H1 (cell line): ENCODE data around the gene SPOCK2. TPM values are rescaled to one million over a fixed set of nuclear protein-coding genes. Genes with fewer than 3 reads are reported as not detected.

Experiments used
- CTCF ChIA-PET: fragments of 300-600 bp; sonication (Branson Sonifier 250); formaldehyde crosslinking; loops from one replicate; lab custom pipeline; 2021; ENCODE audit not compliant: partially characterized antibody; lab: Charles Lee
- POLR2A ChIA-PET: fragments of 300-600 bp; sonication (Branson Sonifier 250); formaldehyde crosslinking; loops from one replicate; lab custom pipeline; 2021; ENCODE audit warnings: inconsistent platforms; ENCODE audit not compliant: partially characterized antibody; lab: Charles Lee
- DNase-seq, 2 experiments: peaks; one replicate each; pipeline versions ENCODE4 v3.0.0 to v3.0.0-alpha.2; 2010 to 2022; ENCODE audit warnings: low spot score in 2 of 2, low read depth in 1 of 2, mixed read lengths in 1 of 2
- FAIRE-seq: peaks from 2 replicates; lab custom pipeline; 2011; peaks lifted over from hg19 to GRCh38; lab: Jason Lieb, UNC
- H2AFZ ChIP-seq: 2 replicates; pipeline ENCODE4 v1.8.1; 2012; ENCODE audit warnings: low read length, inconsistent platforms
- H2AK5ac ChIP-seq: 2 replicates; pipeline ENCODE4 v1.6.1; 2013; ENCODE audit warnings: low read depth, low read length
- H2BK120ac ChIP-seq: replicated peaks from 2 replicates; pipeline ENCODE3; 2013; ENCODE audit warnings: low read depth, low read length, inconsistent platforms
- H2BK12ac ChIP-seq: 2 replicates; pipeline ENCODE4 v1.6.1; 2013; ENCODE audit warnings: low read depth, low read length
- H2BK15ac ChIP-seq: 2 replicates; pipeline ENCODE4 v1.6.1; 2013; ENCODE audit warnings: low read length
- H2BK20ac ChIP-seq: 2 replicates; pipeline ENCODE4 v1.6.1; 2013; ENCODE audit warnings: low read length
- H2BK5ac ChIP-seq: 2 replicates; pipeline ENCODE4 v1.6.1; 2013; ENCODE audit warnings: low read depth, low read length
- H3K14ac ChIP-seq: 2 replicates; pipeline ENCODE4 v1.6.1; 2013; ENCODE audit warnings: inconsistent platforms; ENCODE audit not compliant: insufficient read length
- H3K18ac ChIP-seq: 2 replicates; pipeline ENCODE4 v1.6.1; 2013; ENCODE audit warnings: low read length; ENCODE audit errors: extremely low read depth
- H3K23ac ChIP-seq: 2 replicates; pipeline ENCODE4 v1.6.1; 2013; ENCODE audit warnings: inconsistent platforms; ENCODE audit not compliant: insufficient read length
- H3K23me2 ChIP-seq: 2 replicates; pipeline ENCODE4 v1.6.1; 2013; ENCODE audit warnings: low read depth, low read length
- H3K27ac ChIP-seq: 2 replicates; pipeline ENCODE4 v1.6.1; 2011; ENCODE audit warnings: low read depth, low read length, inconsistent platforms
- H3K27me3 ChIP-seq, 4 experiments: replicated peaks in 1 of 4; 1 replicate in 1 of 4; 2 replicates in 3 of 4; pipeline versions ENCODE4 v1.6.1 to v1.8.1; 2011 to 2013; ENCODE audit warnings: low read length in 3 of 4, mild to moderate bottlenecking in 3 of 4, inconsistent platforms in 2 of 4, mixed read lengths in 2 of 4, moderate library complexity in 1 of 4; ENCODE audit not compliant: control insufficient read depth in 3 of 4, insufficient read depth in 3 of 4; ENCODE audit errors: extremely low read depth in 1 of 4
- H3K36me3 ChIP-seq, 4 experiments: 2 replicates each; pipeline versions ENCODE4 v1.6.1 to v1.8.1; 2011 to 2013; ENCODE audit warnings: mild to moderate bottlenecking in 4 of 4, low read length in 3 of 4, moderate library complexity in 2 of 4, control low read depth in 1 of 4, inconsistent platforms in 1 of 4; ENCODE audit not compliant: insufficient read depth in 4 of 4, control insufficient read depth in 2 of 4
- H3K4ac ChIP-seq: replicated peaks from 2 replicates; pipeline ENCODE3; 2013; ENCODE audit warnings: low read length, low read depth, mixed read lengths, inconsistent platforms; ENCODE audit not compliant: insufficient read length
- H3K4me1 ChIP-seq, 4 experiments: replicated peaks in 1 of 4; 1 replicate in 1 of 4; 2 replicates in 3 of 4; pipeline versions ENCODE4 v1.6.1 to v1.8.1; 2011 to 2013; ENCODE audit warnings: low read length in 3 of 4, inconsistent platforms in 2 of 4, mixed read lengths in 1 of 4; ENCODE audit not compliant: insufficient read depth in 4 of 4, control insufficient read depth in 3 of 4
- H3K4me2 ChIP-seq, 2 experiments: 2 replicates each; pipeline versions ENCODE4 v1.6.1 to v1.8.1; 2011 to 2013; ENCODE audit warnings: low read depth in 2 of 2, low read length in 2 of 2, control low read depth in 1 of 2, inconsistent platforms in 1 of 2, mild to moderate bottlenecking in 1 of 2; ENCODE audit not compliant: insufficient read depth in 1 of 2
- H3K4me3 ChIP-seq, 4 experiments: fragments of 200-600, 300-600 bp in 1 of 4; sonication (generic), shearing (Covaris generic), sonication (Bioruptor Twin) in 1 of 4; 2 replicates each; pipeline versions ENCODE4 v1.5.1 to v1.8.1; 2011 to 2016; ENCODE audit warnings: low read length in 4 of 4, low read depth in 3 of 4, control low read depth in 2 of 4, inconsistent platforms in 2 of 4, mild to moderate bottlenecking in 2 of 4, mixed read lengths in 1 of 4, moderate library complexity in 1 of 4; ENCODE audit not compliant: insufficient read depth in 2 of 4; ENCODE audit errors: extremely low read depth in 1 of 4
- H3K56ac ChIP-seq: replicated peaks from 2 replicates; pipeline ENCODE3; 2013; ENCODE audit warnings: low read depth, mild to moderate bottlenecking, mixed read lengths, low read length, inconsistent platforms; ENCODE audit not compliant: insufficient read length
- H3K79me1 ChIP-seq: 2 replicates; pipeline ENCODE4 v1.6.1; 2013; ENCODE audit warnings: low read depth, low read length, control low read depth
- H3K79me2 ChIP-seq, 2 experiments: 2 replicates each; pipeline versions ENCODE4 v1.6.1 to v1.8.1; 2012 to 2013; ENCODE audit warnings: low read length in 2 of 2, mild to moderate bottlenecking in 2 of 2, inconsistent platforms in 1 of 2; ENCODE audit not compliant: insufficient read depth in 2 of 2, control insufficient read depth in 1 of 2
- H3K9ac ChIP-seq, 4 experiments: replicated peaks in 1 of 4; 1 replicate in 1 of 4; 2 replicates in 3 of 4; pipeline versions ENCODE4 v1.6.1 to v1.8.1; 2011 to 2013; ENCODE audit warnings: low read depth in 3 of 4, low read length in 3 of 4, control low read depth in 2 of 4, mild to moderate bottlenecking in 2 of 4, moderate library complexity in 2 of 4, inconsistent platforms in 1 of 4; ENCODE audit errors: extremely low read depth in 1 of 4
- H3K9me3 ChIP-seq, 2 experiments: 2 replicates each; pipeline versions ENCODE4 v1.6.1 to v1.8.1; 2012 to 2013; ENCODE audit warnings: mild to moderate bottlenecking in 2 of 2, moderate library complexity in 2 of 2, control low read depth in 1 of 2, inconsistent platforms in 1 of 2, low read depth in 1 of 2, low read length in 1 of 2, mixed read lengths in 1 of 2; ENCODE audit not compliant: insufficient read depth in 2 of 2
- H4K20me1 ChIP-seq, 2 experiments: replicated peaks in 1 of 2; 2 replicates each; pipeline versions ENCODE3 to v1.8.1; 2011 to 2013; ENCODE audit warnings: inconsistent platforms in 2 of 2, low read length in 2 of 2, mild to moderate bottlenecking in 1 of 2; ENCODE audit not compliant: insufficient read depth in 2 of 2, control insufficient read depth in 1 of 2
- H4K5ac ChIP-seq: 2 replicates; pipeline ENCODE4 v1.6.1; 2013; ENCODE audit warnings: low read length, low read depth, mixed read lengths, inconsistent platforms; ENCODE audit not compliant: insufficient read length
- H4K8ac ChIP-seq: 2 replicates; pipeline ENCODE4 v1.8.0; 2013; ENCODE audit warnings: mild to moderate bottlenecking, moderate library complexity, low read length, inconsistent platforms; ENCODE audit not compliant: insufficient read depth; ENCODE audit errors: extremely low read depth
- H4K91ac ChIP-seq: replicated peaks from 2 replicates; pipeline ENCODE3; 2013; ENCODE audit warnings: low read length, mixed read lengths, inconsistent platforms; ENCODE audit not compliant: insufficient read length
- E2F6 ChIP-seq: IDR thresholded peaks from 2 replicates; pipeline ENCODE4 v1.6.1; 2012; ENCODE audit warnings: inconsistent platforms
- EGR1 ChIP-seq: IDR thresholded peaks from 2 replicates; pipeline ENCODE4 v1.6.1; 2011; ENCODE audit warnings: low read depth, low read length, borderline replicate concordance
- EP300 ChIP-seq, 2 experiments: IDR thresholded peaks; 1 replicate in 1 of 2; 2 replicates in 1 of 2; pipeline ENCODE4 v1.6.1; 2011 to 2012; ENCODE audit warnings: low read depth in 2 of 2, low read length in 2 of 2, mild to moderate bottlenecking in 2 of 2, borderline replicate concordance in 1 of 2, inconsistent platforms in 1 of 2, moderate library complexity in 1 of 2
- SUZ12 ChIP-seq: fragments of 200-600 bp; sonication (generic); IDR thresholded peaks from 2 replicates; pipeline ENCODE4 v1.6.1; 2012; ENCODE audit warnings: mild to moderate bottlenecking, inconsistent platforms, low read length, moderate library complexity, mixed read lengths
- WGBS, 2 experiments: shearing (Covaris generic) in 1 of 2; methylation state at CpG; one replicate each; pipeline versions ENCODE4 v1.1.6 to v1.1.7; 2013 to 2015; ENCODE audit warnings: low lambda C conversion rate in 2 of 2, mixed read lengths in 2 of 2, inconsistent platforms in 1 of 2, low coverage in 1 of 2, missing lambda C conversion rate in 1 of 2; ENCODE audit not compliant: insufficient replicate concordance in 2 of 2, insufficient coverage in 1 of 2, insufficient read length in 1 of 2; ENCODE audit errors: extremely low coverage in 1 of 2, missing lambda C conversion rate in 1 of 2; 5-methylcytosine and 5-hydroxymethylcytosine counted together
- polyA plus RNA-seq, 7 experiments: library from polyadenylated mRNA; depleted of rRNA in 3 of 7; stranded (reverse) in 5 of 7; unstranded in 2 of 7; fragments of >200 nt in 5 of 7; fragments of 200-250 nt in 2 of 7; gene quantifications; 1 replicate in 5 of 7; 2 replicates in 1 of 7; 4 replicates in 1 of 7; pipeline versions ENCODE4 v1.2.1 to v1.2.3, GENCODE V29; 2011 to 2013; ENCODE audit warnings: missing spikeins in 2 of 7, mixed read lengths in 2 of 7
- total RNA-seq: library from RNA; stranded (reverse); fragmentation: NEBNext Ultra II Directional; extraction: Animal tissue kit (Norgen Biotek cat#: 25700); gene quantifications from 2 replicates; pipeline ENCODE4 v1.2.1, GENCODE V29; 2021
- TF ChIP-seq, protein P1 (sequence below), 3 experiments: IDR thresholded peaks; 1 replicate in 2 of 3; 2 replicates in 1 of 3; pipeline versions ENCODE4 v1.5.1 to v1.6.1; 2011; ENCODE audit warnings: low read length in 3 of 3, mild to moderate bottlenecking in 3 of 3, inconsistent platforms in 2 of 3, low read depth in 1 of 3, moderate library complexity in 1 of 3; ENCODE audit not compliant: insufficient read depth in 1 of 3; ENCODE audit errors: control extremely low read depth in 1 of 3

SPOCK2 gene
- total and polyA plus RNA-seq, 2 of the 8 experiments (the other 6 are each of a cell fraction or from before 2014, with no cell fraction given): 1.5 to 1.9 TPM

GRCh38 chr10:72086466-72087391 lies 1.6 kb downstream of the SPOCK2 start:
- H4K5ac ChIP-seq: no peak overlapping the region
- no peak overlapping the region for H2BK20ac ChIP-seq
- no peaks in the 10 kb centered on the region for H4K20me1 ChIP-seq
- H3K79me1 ChIP-seq: no peaks in the 10 kb centered on the region
- H3K23ac ChIP-seq: no peak overlapping the region
- POLR2A ChIA-PET: interaction anchor here (0.8 to 2.5 kb wide), 6 partner anchors 9 to 267 kb away, joined by 3 to 13 read pairs (median 3); partner anchors contain the start of gene DDIT4
- peaks cover 8% of the 10 kb centered on the region; the same call in 1 of the 2 replicates for H3K23me2 ChIP-seq
- H3K9ac ChIP-seq: no peak overlapping the region
- CTCF ChIA-PET: interaction anchor here (0.6 to 3.0 kb wide), 4 partner anchors 10 to 38 kb away, joined by 3 to 11 read pairs (median 6); no protein-coding TSS in a partner anchor
- no peaks in the 10 kb centered on the region for H3K79me2 ChIP-seq
- H3K27me3 ChIP-seq: peaks cover 19 to 50% (median 45%) of the 10 kb centered on the region in 4 experiments
- H3K4me1 ChIP-seq: peaks cover 3 to 22% (median 11%) of the 10 kb centered on the region in 4 experiments
- 8% methylated on average over 39 of the region's 61 CpGs; no CpG with 5 or more reads in 1 of the 2 experiments for WGBS, 2 experiments
- H3K27ac ChIP-seq: no peak overlapping the region
- peak overlapping the region; percentile 76 to 82 for H3K4me2 ChIP-seq
- H3K9me3 ChIP-seq: no peaks in the 10 kb centered on the region
- no peak overlapping the region for H3K14ac ChIP-seq
- peak overlapping the region; percentile 49 to 60 (median 54) for H3K4me3 ChIP-seq
- no peak overlapping the region for H2BK5ac ChIP-seq
- H2BK15ac ChIP-seq: peak overlapping the region; percentile 82; the same call in 1 of the 2 replicates
- H2BK120ac ChIP-seq: no peak overlapping the region
- H3K18ac ChIP-seq: no peak overlapping the region; the same call in 1 of the 2 replicates
- H3K36me3 ChIP-seq: no peaks in the 10 kb centered on the region; a peak in 1 of 8 replicates
- no peak overlapping the region for H2AK5ac ChIP-seq
- no peak overlapping the region for H3K4ac ChIP-seq
- FAIRE-seq (no peak), DNase-seq (peak; percentile 29 to 69)
- no peak overlapping the region for H3K56ac ChIP-seq
- H2AFZ ChIP-seq: 0 out of 2 replicates have a peak overlapping the region, but pooled peaks have one; percentile 19
- H4K91ac ChIP-seq: no peak overlapping the region
- no peak overlapping the region; the same call in 1 of the 2 replicates for H4K8ac ChIP-seq
- H2BK12ac ChIP-seq: no peak overlapping the region
- TF ChIP-seq, protein P1, sequence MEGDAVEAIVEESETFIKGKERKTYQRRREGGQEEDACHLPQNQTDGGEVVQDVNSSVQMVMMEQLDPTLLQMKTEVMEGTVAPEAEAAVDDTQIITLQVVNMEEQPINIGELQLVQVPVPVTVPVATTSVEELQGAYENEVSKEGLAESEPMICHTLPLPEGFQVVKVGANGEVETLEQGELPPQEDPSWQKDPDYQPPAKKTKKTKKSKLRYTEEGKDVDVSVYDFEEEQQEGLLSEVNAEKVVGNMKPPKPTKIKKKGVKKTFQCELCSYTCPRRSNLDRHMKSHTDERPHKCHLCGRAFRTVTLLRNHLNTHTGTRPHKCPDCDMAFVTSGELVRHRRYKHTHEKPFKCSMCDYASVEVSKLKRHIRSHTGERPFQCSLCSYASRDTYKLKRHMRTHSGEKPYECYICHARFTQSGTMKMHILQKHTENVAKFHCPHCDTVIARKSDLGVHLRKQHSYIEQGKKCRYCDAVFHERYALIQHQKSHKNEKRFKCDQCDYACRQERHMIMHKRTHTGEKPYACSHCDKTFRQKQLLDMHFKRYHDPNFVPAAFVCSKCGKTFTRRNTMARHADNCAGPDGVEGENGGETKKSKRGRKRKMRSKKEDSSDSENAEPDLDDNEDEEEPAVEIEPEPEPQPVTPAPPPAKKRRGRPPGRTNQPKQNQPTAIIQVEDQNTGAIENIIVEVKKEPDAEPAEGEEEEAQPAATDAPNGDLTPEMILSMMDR (IDR thresholded peaks at IDR 0.05; ENCODE audit: control extremely low read depth in 1 of 3, insufficient read depth in 1 of 3, low read depth in 1 of 3, low read length in 3 of 3): peak; percentile 41 to 50 (median 43); a peak in 3 of 4 replicates
- TF ChIP-seq EP300 (IDR thresholded peaks at IDR 0.05; ENCODE audit: borderline replicate concordance in 1 of 2, low read depth in 2 of 2, low read length in 2 of 2): no peak
- TF ChIP-seq EGR1: peak; percentile 54; the same call in 1 of the 2 replicates
- peak; percentile 73 for TF ChIP-seq SUZ12
- peak; percentile 70 for TF ChIP-seq E2F6
